Fibroblast of skin of left biceps (primary cell): Measurements from ENCODE around the gene KEL.
"Not testable (repeated sequence)": the region's sequence is repeated elsewhere in the genome, so short reads cannot be mapped to it uniquely, and the experiment has no call there.

Experiments used
- DNase-seq, 2 experiments: peaks; one replicate each; pipeline ENCODE4 v3.0.0-alpha.2; 2013; ENCODE audit warnings: low read depth in 2 of 2

KEL gene, protein sequence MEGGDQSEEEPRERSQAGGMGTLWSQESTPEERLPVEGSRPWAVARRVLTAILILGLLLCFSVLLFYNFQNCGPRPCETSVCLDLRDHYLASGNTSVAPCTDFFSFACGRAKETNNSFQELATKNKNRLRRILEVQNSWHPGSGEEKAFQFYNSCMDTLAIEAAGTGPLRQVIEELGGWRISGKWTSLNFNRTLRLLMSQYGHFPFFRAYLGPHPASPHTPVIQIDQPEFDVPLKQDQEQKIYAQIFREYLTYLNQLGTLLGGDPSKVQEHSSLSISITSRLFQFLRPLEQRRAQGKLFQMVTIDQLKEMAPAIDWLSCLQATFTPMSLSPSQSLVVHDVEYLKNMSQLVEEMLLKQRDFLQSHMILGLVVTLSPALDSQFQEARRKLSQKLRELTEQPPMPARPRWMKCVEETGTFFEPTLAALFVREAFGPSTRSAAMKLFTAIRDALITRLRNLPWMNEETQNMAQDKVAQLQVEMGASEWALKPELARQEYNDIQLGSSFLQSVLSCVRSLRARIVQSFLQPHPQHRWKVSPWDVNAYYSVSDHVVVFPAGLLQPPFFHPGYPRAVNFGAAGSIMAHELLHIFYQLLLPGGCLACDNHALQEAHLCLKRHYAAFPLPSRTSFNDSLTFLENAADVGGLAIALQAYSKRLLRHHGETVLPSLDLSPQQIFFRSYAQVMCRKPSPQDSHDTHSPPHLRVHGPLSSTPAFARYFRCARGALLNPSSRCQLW

DNA sequence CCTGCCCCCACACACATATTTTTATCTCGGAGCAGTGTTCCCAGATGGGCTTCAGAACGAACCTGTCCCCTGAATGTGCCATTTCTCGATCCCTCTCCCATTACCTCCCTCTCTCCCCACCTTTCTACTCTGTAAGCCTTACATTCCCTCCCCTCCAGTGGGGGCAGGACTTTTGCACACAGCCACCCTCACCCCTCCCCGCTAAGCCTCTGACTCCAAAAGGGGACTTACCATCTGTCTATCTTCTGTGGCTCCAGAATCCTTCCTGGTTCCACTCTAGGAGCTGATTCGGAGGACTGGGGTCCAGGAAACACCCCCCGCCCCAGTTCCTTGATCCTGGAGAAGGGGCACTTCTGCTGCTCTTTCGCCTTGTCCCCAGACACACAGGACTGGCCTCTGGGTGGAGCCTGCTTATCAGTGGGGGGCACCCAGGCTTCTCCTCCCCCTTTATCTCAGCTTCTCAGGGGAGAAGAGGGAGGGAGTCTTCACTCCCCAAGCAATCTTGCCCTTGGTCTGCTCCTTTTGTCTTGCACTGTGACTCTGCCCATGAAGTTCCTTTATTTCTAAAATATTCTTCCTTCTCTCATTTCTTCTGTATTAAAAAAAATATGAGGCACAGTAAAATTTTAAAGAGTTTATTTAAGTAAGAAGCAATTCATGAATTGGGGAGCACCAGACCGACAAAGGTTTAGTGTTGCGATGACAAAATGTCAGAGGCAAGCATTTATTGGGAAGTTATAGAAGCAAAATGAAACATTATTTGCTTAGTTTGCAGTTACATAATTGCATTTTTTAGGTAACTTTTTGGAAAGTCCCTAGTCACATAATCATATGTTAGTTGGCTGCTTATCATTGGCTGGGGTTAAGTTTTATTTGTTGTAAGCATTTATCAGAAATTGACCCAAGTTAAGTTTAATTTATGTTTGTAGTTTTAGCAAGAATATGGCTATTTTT is at the start of gene KEL:
Gene KEL (minus strand): TSS at position 391 of the 954 bp plus-strand sequence. CDS start 157 bp downstream, at position 234.
- DNase-seq = no peak

DNA sequence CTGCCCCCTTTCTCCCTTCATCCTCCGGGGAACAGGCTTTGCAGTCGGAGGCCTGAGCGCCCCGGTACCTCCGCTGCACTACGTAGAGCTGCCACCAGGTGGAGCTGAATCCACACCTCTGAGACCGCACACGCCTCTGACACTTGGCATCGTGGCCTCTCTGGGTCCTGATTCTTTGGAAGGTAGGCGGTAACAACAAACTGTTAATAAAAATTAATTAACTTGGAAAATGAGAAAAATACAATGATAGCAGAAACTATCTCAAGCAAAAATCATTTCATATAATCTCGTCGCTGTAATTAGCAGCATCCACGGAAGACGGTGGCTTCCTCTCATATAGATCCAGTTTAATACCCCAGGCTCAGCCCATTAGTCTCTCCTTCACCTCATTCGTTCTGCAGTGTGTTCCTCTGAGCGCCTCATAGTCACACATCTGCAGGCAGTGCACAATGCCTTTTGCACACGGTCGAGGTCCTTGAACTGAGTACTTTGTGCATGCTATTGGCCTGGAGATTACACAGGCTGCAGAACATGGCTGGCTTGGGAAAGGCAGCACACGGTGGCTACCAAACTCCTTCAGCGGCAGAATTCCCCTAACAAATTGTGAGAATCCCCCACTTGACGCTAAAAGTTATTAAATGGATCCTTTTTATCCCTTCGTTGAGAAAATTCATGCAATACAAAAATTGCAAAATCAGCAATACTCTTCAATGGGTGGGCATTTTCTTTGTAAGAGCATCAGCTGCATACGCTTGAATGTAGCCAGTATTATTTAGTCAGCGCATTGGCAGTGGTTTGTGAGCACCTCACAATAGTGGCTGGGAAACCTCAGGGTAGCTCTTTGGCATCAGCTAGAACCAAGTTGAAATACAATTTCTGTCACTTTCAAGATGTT is 46.1 kb upstream of the KEL start:
- DNase-seq = peak in 1 of 2 experiments; percentile 18

DNA sequence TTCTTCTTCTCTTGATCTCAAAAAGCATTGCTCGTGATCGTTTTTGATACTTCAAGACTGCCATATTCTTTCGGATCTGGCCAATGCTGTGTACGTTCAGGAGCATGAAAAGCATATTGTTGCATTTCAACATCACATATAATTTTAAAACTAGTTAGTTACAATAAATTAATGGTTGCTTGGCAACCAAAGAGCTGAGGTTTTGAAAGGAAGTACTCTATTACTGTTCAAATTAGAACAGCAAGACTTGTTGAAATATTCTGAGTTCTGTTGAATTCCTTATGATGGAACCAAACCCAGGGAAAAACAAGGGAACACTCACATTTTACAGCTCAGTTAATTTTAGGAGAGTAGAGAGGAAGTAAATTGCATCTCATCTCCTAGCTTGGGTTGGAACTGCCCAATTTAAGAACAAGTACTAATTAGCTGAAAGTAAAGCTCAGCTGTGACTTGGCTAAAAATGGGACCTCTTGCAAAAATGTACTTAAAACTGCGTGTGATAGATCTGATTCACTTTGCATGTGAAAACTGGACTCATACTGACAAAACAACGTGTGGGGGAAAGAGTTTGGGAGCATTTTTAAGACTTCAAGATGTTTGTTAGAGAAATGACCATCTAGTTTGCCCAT is 43.6 kb upstream of the KEL start:
- no peak for DNase-seq

DNA sequence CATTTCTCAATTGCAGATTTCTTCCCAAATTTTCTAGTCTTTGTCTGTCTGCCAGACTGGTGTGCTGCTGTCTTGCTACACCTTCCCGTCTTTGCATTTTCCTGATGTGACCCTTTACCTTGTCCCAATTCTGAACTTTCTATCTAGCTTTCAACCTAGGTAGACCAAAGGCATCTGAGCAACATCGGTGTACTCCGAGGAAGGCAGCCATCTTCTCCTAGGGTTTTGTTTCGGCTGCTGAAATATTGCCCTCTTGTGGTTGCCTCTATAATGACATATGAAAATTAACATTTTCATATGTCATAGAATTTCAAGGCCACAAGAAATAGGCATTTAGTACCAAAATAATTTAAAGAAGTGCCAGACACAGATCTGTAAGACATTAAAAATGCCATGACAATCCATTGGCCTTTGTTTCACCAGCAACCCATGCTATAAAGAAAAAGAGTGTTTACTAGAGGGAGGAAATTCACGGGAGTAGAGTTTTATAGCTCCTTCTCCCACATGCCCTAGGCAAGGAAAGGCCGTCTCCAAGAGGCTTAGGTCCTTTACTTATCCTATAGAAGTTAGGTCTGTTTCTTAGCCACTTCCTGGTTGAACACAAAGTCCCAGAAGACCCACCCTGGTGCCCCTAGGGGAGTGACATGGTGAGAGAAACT is 41.4 kb upstream of the KEL start:
- no peak for DNase-seq

DNA sequence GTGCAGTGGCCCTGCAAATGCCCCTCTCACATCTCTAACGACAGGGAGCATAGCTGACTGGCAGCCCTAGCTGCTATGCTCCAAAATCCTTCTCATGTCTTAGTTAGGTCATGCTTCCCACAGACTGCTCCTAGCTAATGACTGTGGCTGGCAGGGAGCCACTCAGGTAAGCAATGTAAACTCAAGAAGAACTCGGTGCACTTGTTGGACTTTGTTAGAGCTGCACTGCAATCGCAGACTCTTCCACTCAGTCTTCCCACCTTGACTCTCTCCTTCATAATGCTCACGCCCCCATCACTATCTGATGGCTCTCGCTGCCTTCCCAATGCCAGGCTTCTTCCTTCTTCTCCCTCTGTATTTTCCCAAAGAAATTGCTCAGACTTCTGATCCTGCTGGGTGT is 40.7 kb upstream of the KEL start:
- no peak for DNase-seq

DNA sequence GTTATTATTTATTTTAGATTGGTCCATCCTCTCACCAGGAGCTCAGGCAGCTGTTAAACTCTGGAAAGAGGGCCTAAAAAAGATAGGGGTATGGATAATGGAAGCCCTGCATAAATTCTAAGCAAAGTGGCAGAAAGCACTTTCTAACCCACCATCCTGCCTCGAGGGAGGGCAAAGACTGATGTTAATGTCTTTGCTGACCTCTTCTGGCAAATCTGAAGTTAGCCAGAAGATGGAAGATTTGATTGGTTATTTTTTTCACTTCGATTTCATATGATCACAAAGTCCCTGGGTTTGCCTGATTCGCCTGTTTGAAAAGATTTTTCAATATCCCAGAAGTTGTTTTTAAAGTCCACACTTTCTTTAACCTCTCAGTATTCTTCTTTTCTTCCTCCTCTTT is 39.9 kb upstream of the KEL start:
- no peak for DNase-seq

DNA sequence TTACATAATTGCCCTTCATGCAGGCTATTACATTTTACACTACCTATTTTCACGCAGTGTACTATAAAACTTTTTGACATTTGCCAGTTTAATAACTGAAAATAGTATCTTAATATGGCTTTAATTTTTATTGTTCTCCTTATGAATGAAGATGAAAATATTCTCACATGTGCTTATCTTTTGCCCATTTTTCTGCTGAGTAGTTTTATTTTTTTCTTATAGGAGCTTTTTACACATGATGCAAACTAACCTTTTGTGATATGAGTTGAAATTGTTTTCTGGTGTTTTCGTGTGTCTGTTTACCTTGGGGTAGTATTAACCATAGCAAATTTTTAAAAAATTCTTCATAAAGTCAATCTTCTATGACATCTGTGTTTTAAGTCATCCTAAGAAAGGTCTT is 38.5 kb upstream of the KEL start:
- no peak for DNase-seq

DNA sequence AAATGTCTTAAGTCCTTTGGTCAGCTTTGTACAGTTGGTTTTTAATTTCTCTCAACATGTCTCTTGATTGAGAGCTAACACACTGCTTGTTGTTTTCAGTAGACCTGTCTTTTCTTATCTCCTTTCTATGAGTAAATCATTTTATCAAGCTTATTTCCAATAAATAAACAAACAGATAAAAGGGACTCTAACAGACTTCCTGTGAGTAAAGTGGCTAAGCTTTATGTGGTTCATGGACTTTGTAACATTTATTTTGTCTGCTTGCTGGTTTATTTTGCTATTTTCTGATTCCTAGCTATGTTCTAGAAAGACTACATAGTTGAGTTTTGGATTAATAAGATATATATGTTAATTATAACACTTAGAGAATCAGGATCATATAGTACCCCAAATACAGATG is 37.6 kb upstream of the KEL start:
- DNase-seq = no peak

DNA sequence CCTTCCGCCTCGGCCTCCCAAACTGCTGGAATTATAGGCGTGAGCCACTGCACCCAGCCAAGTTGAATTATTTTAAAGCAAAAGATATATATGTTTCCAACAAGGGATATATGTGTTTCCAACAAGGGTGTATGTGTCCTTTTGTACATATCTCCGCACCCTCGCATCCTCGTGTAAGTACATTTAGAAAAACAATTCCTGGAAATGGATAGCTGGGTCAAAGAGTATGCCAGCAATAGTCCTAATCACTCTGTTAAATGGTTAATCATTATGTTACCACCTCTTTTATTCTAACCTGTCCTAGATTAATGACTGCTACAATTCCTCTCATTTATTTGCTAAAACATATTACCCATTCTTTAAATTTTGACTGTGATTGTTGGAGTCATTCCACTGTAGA is 36.8 kb upstream of the KEL start:
- no peak for DNase-seq

DNA sequence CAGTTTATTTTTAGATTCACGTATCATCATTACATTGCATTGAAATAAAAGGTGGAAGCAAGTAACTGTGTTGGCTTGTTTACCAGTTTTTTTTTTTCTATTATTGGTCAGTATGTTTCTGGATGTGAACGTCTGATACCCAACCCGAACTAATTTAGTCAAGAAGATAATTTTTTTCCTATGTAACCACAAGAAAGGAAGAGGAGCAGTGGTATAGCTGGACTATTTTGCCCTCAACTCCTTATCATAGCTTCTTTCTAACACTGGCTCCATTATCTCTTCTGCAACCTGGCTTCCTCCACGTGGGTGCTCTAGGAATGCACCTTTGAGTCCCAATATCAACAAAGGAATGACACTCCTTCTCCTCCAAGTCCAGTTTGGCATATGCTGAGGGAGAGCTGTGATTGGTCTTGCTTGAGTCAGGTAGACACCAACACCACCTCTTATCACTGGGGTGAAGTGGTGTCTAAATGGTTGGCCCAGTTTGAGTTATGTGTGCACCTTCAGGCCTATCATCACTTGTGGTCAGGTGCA is 35.4 kb upstream of the KEL start:
- no peak for DNase-seq

DNA sequence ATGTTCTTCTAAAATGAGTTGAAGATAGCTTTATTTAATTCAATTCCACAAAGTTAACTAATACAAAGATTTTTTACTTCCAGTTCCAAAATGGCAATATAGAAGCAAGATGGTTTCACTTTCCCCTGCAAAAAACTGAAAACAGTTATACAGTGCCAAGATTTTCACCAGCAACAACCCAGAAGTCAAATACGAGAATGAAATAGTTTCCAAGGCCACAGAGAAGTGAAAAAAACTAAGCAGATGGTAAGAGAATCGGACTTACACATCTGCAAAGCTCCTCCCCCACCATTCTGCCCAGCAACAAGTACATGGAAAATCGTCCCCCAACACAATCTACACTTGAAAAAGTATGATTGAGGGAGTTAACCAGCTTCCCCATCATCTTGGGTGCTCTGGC is 30.3 kb upstream of the KEL start:
- DNase-seq = no peak

DNA sequence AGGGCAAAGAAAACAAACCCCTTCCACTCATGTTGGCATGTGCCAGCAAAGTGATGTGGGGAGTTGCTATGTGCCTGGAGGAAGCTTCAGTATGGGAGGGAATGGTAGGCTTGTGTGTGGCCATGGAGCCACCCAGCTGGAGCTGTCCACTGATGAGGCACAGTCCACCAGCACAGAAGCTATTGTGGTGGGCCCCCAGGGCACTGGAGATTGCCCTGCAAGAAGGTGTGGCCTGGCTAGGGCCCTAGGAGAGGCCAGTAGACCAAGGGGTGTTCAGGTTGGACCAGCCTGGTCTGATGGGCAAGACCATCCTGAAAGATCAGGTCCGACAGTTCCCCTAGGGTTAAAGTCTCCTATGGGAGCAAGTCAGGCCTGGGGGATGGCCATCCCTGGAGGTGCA is 22.1 kb upstream of the KEL start:
- DNase-seq = no peak

DNA sequence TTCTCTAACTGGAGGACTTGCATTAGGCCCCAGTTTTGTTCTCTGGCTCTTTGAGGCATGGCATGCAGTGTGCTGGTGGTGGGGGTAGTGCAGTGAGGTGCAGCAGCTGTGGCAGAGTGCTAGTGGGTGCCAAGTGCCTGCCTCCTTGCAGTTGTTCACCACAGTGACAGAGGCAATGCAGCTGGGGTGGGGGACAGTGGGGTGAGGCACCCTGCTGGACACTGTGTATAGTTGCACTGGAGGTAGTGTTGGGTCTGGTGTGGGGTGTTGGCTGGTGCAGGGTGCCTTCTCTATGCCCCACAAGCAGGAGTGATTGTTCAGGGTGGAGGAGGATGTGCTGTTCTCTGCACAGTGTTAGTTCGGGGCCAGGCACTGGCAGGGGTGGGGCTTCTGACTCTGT is 21.7 kb upstream of the KEL start:
- DNase-seq = no peak

DNA sequence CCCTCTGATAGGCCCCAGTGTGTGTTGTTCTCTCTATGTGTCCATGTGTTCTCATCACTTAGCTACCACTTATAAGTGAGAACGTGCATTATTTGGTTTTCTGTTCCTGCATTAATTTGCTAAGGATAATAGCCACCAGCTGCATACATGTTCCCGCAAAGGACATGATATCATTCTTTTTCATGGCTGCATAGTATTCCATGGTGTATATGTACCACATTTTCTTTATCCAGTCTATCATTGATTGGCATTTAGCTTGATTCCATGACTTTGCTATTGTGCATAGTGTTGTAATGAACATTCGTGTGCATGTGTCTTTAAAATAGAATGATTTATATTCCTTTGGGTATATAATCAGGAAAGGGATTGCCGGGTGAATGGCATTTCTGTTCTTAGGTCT is 16.2 kb upstream of the KEL start:
- not testable (repeated sequence) for DNase-seq

DNA sequence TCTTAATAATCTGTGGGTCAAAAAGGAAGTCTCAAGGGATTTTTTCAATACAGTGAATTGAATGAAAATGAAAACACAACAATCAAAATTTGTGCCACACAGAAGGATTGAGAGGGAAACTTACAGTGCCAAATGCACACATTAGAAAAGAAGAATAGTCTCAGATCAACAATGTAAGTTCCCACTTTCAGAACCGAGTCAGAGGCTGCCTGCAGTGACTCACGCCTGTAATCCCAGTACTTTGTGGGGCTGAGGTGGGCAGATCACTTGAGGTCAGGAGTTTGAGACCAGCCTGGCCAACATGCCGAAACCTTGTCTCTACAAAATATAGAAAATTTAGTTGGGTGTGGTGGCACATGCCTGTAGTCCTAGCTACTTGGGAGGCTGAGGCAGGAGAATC is 12.5 kb upstream of the KEL start:
- no peak for DNase-seq

DNA sequence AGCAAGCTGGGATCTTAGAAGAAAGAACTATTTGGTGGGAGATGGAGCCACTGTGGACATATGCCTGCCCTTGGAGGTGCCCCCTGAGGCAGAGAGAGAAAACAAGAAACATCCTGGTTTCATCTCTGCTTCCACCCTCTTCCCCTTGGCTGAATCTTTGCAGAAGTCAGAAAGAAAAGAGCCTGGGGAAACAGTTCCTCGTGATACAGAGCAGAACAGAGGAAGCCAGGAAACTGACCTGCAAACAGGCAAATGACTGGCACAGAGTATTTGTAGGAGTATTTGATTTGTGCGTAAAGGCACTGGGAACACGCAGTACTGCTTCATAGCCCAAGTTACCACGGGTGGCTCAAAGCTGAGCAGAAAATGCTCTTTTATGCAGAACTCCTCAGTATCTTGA is 7.0 kb upstream of the KEL start:
- no peak for DNase-seq

DNA sequence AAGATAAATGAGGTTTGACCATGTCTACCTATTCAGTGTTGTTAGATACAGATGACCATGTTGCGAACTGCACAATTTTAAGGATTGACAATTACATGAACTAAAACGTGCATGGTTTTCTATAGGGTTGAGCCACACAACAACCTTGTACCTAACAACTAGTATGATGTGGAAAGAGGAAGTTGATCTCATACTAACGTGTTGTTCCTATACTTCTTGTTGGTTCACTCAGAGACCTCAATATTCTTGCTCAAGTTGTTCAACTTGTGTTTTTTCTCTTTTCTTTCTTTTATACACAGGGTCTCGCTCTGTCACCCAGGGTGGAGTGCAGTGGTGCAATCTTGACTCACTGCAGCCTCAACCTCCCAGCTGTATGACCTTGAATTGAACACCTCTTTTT is 6.1 kb upstream of the KEL start:
- DNase-seq = no peak

DNA sequence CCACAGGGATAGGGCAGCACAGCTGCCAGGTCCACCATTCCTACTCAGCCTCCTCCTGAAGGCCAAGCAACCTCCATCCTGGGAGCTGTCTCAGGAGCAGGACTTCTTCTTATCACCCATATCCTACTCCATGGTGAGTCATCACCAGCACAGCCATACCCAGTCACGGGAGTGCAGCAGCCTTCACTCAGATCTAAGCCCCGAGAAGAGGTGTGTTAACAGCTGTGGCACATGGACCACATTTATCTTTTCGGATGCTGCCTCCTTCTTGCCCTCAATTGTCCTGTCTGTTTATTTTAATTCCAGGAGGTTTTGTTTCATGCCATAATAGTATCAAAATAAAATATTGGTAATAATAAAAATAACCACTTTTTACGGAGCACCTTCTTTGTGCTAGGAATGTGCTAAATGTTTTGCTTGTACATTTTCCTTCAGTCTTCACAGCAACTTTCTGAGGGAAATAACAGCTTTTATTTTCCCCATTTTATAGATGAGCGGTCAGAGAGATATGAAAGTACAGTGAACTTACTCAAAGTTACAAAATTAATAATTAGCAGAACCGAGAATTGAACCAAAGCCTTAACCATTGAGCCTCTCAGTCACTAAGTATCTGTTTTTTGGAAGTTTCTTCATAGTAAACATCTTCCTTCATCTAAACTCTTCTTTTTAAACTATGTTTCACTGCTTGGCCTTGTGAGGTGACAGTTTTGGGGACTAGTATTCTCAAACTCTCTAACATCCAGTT is 2.5 kb upstream of the KEL start:
- DNase-seq = no peak

DNA sequence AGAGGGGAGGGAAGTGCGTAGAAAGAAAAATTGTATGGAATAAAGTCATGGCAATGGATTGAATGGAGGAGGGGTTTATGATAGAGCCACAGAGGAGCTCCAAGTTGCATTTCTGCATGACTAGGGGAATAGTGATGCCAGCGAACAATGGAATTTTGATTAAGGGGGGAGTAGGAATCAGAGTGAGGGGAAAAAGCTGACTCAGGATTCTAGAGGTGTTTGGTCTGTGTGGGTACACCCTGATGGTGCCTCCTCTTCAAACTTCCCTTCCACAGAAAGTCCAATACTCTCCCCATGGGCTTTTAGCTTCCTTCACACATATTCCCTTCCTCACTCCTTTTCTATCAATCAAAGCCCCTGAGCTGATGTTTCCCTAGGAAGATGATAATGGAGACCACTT is 1.8 kb upstream of the KEL start:
- DNase-seq = no peak
